Common myeloid progenitor, CD34-positive (primary cell): ENCODE results near the gene SMARCD2.

ENCODE experiments used
- CTCF ChIA-PET: fragments of 350-600 bp; sonication (Branson Sonifier 250); formaldehyde crosslinking; loops from one replicate; lab custom pipeline; 2021; ENCODE audit warnings: antibody characterized with exemption; lab: Charles Lee
- POLR2A ChIA-PET: fragments of 350-600 bp; sonication (Branson Sonifier 250); formaldehyde crosslinking; loops from one replicate; lab custom pipeline; 2021; ENCODE audit warnings: antibody characterized with exemption; lab: Charles Lee
- DNase-seq, 3 donors: peaks; one replicate each; pipeline versions ENCODE4 v3.0.0 to v3.0.0-alpha.2; 2013
- H3K27ac ChIP-seq, 2 experiments: 1 replicate in 1 of 2; 2 replicates in 1 of 2; pipeline ENCODE4 v1.7.0; 2013; ENCODE audit warnings: inconsistent platforms in 2 of 2, low read length in 2 of 2, mild to moderate bottlenecking in 2 of 2, low read depth in 1 of 2, moderate library complexity in 1 of 2; ENCODE audit not compliant: severe bottlenecking in 2 of 2, insufficient read depth in 1 of 2, poor library complexity in 1 of 2
- H3K27me3 ChIP-seq, 5 experiments: replicated peaks in 2 of 5; 1 replicate in 3 of 5; 2 replicates in 2 of 5; pipeline versions ENCODE4 v1.6.1 to v1.7.0; 2013; ENCODE audit warnings: low read length in 4 of 5, mild to moderate bottlenecking in 2 of 5, moderate library complexity in 2 of 5, inconsistent platforms in 1 of 5; ENCODE audit not compliant: insufficient read depth in 5 of 5, control insufficient read depth in 4 of 5
- H3K36me3 ChIP-seq, 4 experiments: 1 replicate in 2 of 4; 2 replicates in 2 of 4; pipeline versions ENCODE4 v1.6.1 to v1.7.0; 2013; ENCODE audit warnings: low read length in 3 of 4, control low read depth in 1 of 4, mild to moderate bottlenecking in 1 of 4; ENCODE audit not compliant: control insufficient read depth in 4 of 4, insufficient read depth in 4 of 4
- H3K4me1 ChIP-seq, 4 experiments: 1 replicate in 3 of 4; 2 replicates in 1 of 4; pipeline versions ENCODE4 v1.6.1 to v1.7.1; 2013; ENCODE audit warnings: low read length in 3 of 4, mild to moderate bottlenecking in 3 of 4, control low read depth in 1 of 4, inconsistent platforms in 1 of 4, moderate library complexity in 1 of 4; ENCODE audit not compliant: control insufficient read depth in 4 of 4, insufficient read depth in 4 of 4; ENCODE audit errors: control extremely low read depth in 1 of 4
- H3K4me3 ChIP-seq, 7 experiments: 1 replicate in 4 of 7; 2 replicates in 3 of 7; pipeline versions ENCODE4 v1.5.1 to v1.7.0; 2013; ENCODE audit warnings: mild to moderate bottlenecking in 7 of 7, low read length in 6 of 7, moderate library complexity in 6 of 7, inconsistent platforms in 2 of 7, low read depth in 2 of 7, control low read depth in 1 of 7; ENCODE audit not compliant: insufficient read depth in 4 of 7, control insufficient read depth in 1 of 7; ENCODE audit errors: extremely low read depth in 1 of 7
- H3K9me3 ChIP-seq, 5 experiments: 1 replicate in 4 of 5; 2 replicates in 1 of 5; pipeline versions ENCODE4 v1.6.1 to v1.7.1; 2013; ENCODE audit warnings: low read length in 4 of 5, mild to moderate bottlenecking in 2 of 5, inconsistent platforms in 1 of 5, low read depth in 1 of 5, moderate library complexity in 1 of 5; ENCODE audit not compliant: control insufficient read depth in 4 of 5, insufficient read depth in 2 of 5; ENCODE audit errors: control extremely low read depth in 1 of 5
- WGBS: methylation state at CpG from one replicate; pipeline ENCODE4 v1.1.5; 2013; ENCODE audit not compliant: insufficient coverage; 5-methylcytosine and 5-hydroxymethylcytosine counted together

SMARCD2 gene

DNA sequence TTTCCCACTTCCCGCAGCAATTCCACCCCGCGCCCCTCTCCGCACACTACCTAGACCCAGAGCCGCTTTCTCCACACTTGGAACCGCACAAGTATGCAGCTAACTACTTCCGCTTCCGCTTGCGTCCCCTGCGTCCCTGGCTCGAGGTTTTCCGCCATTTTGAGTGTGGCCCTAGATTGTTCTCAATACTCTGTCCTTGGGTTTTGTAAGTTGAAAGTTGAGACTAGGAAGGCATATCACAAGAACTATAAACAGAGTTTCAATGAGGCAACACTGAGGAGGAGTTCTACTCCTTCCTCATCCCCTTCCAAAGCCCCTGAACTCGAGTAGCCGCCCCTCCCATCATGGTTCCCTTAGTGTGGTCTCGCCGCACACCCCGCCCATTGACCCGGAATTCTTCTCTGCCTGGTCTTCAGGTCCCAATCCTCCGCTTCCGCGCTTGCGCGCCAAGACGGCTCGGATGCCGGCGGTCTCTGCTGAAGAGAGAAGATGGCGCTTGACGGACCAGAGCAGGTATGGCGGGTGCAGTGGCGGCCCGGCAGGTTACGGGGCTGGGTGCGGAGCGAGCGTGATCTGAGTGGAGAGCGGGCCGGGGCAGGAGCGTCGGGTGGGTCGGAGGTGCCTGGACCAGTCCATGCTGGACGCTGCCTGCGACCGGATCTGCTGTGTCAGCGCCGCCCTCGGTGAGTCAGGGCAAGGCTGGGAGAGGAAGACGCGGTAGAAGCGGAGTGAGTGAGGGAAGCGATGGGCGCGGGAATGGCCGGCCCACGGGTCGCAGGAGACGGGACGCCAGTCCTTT is 15.3 kb downstream of the SMARCD2 start, which contains the start of the genes FTSJ3 and PSMC5:
Gene FTSJ3 (minus strand): TSS at position 662 of the 799 bp plus-strand sequence. CDS start 761 bp downstream, outside the sequence.
Gene PSMC5 (plus strand): TSS at position 430 of the 799 bp plus-strand sequence. CDS start 60 bp downstream, at position 490.
- no peaks in the 10 kb centered on the region for H3K9me3 ChIP-seq
- no peaks in the 10 kb centered on the region for H3K27me3 ChIP-seq
- ChIA-PET CTCF (interaction anchor here (1.0 to 6.1 kb wide), 5 partner anchors 11 to 126 kb away, joined by 3 to 51 read pairs (median 3); no protein-coding TSS in a partner anchor), POLR2A (interaction anchor here (1.0 kb wide), 1 partner anchor 17 kb away, joined by 3 read pairs; no protein-coding TSS in a partner anchor)
- DNase-seq, result peak; percentile 96 to 98 (median 97)
- peak within 1 kb of the TSS; percentile 93 to 98 for H3K27ac ChIP-seq
- peaks cover 13 to 38% (median 28%) of the 10 kb centered on the region in 4 experiments for H3K4me1 ChIP-seq
- WGBS, result 0% methylated on average over 51 of the region's 58 CpGs
- peaks cover 6 to 73% (median 55%) of the 10 kb centered on the region in 4 experiments for H3K36me3 ChIP-seq
- H3K4me3 ChIP-seq, result peak within 1 kb of the TSS; percentile 91 to 99 (median 96)

DNA sequence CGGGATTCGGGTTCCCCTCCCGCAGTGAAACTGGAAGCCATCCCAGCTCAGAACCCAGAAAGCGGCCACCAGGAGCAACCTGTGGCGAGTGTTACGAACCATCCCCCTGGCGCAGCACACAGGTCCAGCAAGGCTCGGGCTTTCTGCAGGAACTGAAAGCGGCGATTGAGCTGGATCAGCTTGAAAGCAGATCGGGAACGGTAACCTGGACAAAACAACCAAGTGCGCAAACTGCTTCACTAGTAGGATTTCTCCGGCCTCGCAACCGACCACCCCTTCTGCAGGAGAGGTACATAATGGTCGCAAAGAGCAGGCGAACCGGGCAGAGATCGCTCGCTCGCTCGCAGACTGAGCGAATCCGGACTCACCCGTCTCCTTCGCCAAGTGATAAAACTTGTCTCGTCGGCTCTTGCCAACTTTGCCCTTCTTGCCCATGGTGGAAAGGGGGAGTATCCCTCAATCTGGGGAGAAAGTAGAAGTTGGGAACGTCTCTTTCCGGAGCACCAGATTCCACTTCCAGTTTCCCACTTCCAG is 15.9 kb downstream of the SMARCD2 start:
- H3K27ac ChIP-seq, result peak overlapping the region; percentile 93 to 98
- CTCF ChIA-PET, result interaction anchor here (1.0 to 1.4 kb wide), 4 partner anchors 12 to 125 kb away, joined by 3 read pairs; no protein-coding TSS in a partner anchor
- 2% methylated on average over 21 of the region's 31 CpGs for WGBS
- DNase-seq, result no peak
- H3K9me3 ChIP-seq, result no peaks in the 10 kb centered on the region
- no peaks in the 10 kb centered on the region for H3K27me3 ChIP-seq
- POLR2A ChIA-PET, result interaction anchor here (1.0 to 1.1 kb wide), 2 partner anchors 10 to 53 kb away, joined by 3 to 5 read pairs; partner anchors contain the start of genes CCDC47 and DDX42
- peak overlapping the region; percentile 91 to 99 (median 96) for H3K4me3 ChIP-seq
- H3K36me3 ChIP-seq, result peaks cover 13 to 73% (median 52%) of the 10 kb centered on the region in 4 experiments
- H3K4me1 ChIP-seq, result peaks cover 13 to 31% (median 24%) of the 10 kb centered on the region in 4 experiments

DNA sequence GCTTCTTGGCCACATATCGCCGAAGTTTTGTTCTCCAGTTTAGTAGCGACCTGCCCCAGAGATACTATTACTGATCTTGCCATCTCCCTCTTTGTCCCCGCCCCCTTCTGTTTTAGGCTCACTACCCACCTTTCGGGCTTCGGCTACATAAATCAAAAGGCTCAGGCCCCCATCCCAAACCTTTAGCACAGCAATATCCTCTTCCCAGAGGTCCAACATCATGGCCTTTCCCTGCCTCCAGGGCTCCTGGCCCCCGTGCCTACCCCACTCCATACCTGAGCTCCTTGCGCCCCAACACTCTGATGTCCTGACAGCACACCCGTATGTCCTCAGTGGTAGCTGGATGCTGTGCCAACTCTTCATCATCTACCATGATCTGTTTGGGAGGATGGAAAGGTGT is 18.1 kb downstream of the SMARCD2 start:
- CTCF ChIA-PET, result interaction anchor here (0.9 to 1.8 kb wide), 5 partner anchors 10 to 126 kb away, joined by 3 to 8 read pairs (median 4); no protein-coding TSS in a partner anchor

DNA sequence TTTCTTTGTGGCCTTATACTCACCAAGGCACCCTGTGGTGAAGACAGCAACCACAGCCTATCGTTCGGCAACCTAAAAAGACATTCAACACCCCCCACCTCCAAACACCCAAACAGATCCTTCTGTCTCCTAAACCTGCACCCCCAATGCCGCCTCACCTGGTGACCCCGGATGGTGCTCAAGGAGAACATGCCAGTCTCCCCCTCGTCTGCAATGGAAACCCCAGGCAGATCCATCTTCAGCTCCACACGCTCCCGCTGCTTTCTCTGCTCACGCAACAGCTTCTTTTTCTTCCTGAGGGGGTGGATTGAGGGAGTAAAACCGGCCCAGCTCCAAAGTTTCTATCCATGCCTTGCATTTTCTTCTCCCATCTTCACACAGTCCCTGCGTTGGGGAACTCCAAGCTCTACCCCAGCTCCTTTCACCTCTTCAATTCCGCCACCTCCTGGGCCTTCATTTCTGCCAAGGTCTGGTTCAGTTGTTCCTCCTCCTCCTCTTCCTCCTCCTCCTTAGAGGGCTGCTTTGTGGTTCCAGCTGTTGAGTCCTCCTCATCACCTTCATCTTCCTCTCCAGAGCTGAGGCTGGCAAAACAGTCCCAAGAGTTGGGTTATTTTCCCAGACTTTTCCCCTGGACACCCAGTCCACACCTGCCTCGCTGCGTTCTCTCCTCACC is 18.7 kb downstream of the SMARCD2 start:
- Histone ChIP-seq H3K4me3 (no peak overlapping the region), H3K9me3 (no peaks in the 10 kb centered on the region), H3K27ac (no peak overlapping the region), H3K36me3 (peaks cover 21 to 72% (median 53%) of the 10 kb centered on the region in 4 experiments), H3K4me1 (peaks cover 12 to 28% (median 16%) of the 10 kb centered on the region in 4 experiments), H3K27me3 (no peaks in the 10 kb centered on the region)
- DNase-seq, result no peak
- WGBS, result 95% methylated on average over 10 of the region's 13 CpGs
- ChIA-PET CTCF (interaction anchor here (0.9 to 1.7 kb wide), 4 partner anchors 10 to 125 kb away, joined by 3 to 8 read pairs (median 4); no protein-coding TSS in a partner anchor), POLR2A (interaction anchor here (0.7 to 1.1 kb wide), 2 partner anchors 24 to 131 kb away, joined by 4 read pairs; no protein-coding TSS in a partner anchor)

More for the DNA sequence above, 18.1 kb downstream of the SMARCD2 start:
- POLR2A ChIA-PET, result interaction anchor here (1.1 kb wide), 1 partner anchor 25 kb away, joined by 4 read pairs; no protein-coding TSS in a partner anchor
- 98% methylated on average over 7 of the region's 9 CpGs for WGBS
- no peak for DNase-seq
- H3K27ac ChIP-seq, result no peak overlapping the region
- H3K36me3 ChIP-seq, result peaks cover 21 to 72% (median 52%) of the 10 kb centered on the region in 4 experiments
- no peak overlapping the region for H3K4me3 ChIP-seq
- no peaks in the 10 kb centered on the region for H3K27me3 ChIP-seq
- no peaks in the 10 kb centered on the region for H3K9me3 ChIP-seq
- peaks cover 11 to 30% (median 17%) of the 10 kb centered on the region in 4 experiments for H3K4me1 ChIP-seq

DNA sequence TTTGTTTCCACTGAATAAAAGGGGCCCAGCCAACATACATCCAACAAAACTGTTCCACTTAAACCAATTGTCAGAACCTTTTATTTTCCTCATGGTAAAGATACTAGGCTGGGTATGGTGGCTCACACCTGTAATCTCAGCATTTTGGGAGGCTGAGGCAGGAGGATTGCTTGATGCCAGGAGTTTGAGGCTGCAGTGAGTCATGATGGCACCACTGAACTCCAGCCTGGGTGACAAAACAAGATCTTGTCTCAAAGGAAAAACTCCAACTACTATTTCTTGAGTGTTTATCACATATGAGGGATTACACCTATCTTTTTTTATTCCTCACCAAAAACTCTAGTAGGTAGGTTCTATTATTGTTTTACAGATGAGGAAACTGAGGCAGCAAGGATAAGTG is 19.9 kb downstream of the SMARCD2 start:
- Histone ChIP-seq H3K4me3 (no peak overlapping the region), H3K36me3 (peaks cover 28 to 80% (median 66%) of the 10 kb centered on the region in 4 experiments), H3K9me3 (no peaks in the 10 kb centered on the region), H3K4me1 (peaks cover 4 to 17% (median 11%) of the 10 kb centered on the region in 4 experiments), H3K27ac (no peak overlapping the region), H3K27me3 (no peaks in the 10 kb centered on the region)
- CTCF ChIA-PET, result interaction anchor here (2.9 kb wide), 1 partner anchor 11 kb away, joined by 10 read pairs; no protein-coding TSS in a partner anchor
- DNase-seq, result no peak
- POLR2A ChIA-PET, result no interaction called here

DNA sequence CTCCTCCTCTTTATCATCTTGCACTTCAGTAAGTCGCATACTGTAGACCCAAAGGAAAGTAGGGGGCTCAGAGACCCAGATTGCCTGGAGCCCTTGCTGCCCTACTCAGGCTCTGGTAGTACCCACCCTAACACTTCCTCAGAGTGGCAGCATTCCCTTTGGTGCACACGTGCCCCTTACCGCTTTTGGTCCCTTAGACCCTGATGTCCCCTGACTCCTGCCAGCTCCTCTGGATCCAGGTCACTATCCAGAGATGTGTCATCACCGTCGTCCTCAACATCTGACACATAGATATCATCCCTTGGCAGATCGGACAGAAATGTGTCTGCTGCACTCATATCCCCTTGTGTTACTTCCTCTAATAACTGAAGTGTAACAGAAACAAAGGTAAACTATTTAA is 20.7 kb downstream of the SMARCD2 start:
- peaks cover 28 to 87% (median 73%) of the 10 kb centered on the region in 4 experiments for H3K36me3 ChIP-seq
- no peaks in the 10 kb centered on the region for H3K27me3 ChIP-seq
- WGBS, result 96% methylated on average over 5 of the region's 6 CpGs
- no peak for DNase-seq
- ChIA-PET POLR2A (no interaction called here), CTCF (interaction anchor here (0.6 to 2.9 kb wide), 5 partner anchors 9 to 66 kb away, joined by 4 to 10 read pairs (median 7); no protein-coding TSS in a partner anchor)
- no peak overlapping the region for H3K4me3 ChIP-seq
- no peaks in the 10 kb centered on the region for H3K9me3 ChIP-seq
- H3K27ac ChIP-seq, result no peak overlapping the region
- peaks cover 4 to 17% (median 11%) of the 10 kb centered on the region in 4 experiments for H3K4me1 ChIP-seq
